Measurements from ENCODE around the gene A3GALT2.

A3GALT2 gene

DNA sequence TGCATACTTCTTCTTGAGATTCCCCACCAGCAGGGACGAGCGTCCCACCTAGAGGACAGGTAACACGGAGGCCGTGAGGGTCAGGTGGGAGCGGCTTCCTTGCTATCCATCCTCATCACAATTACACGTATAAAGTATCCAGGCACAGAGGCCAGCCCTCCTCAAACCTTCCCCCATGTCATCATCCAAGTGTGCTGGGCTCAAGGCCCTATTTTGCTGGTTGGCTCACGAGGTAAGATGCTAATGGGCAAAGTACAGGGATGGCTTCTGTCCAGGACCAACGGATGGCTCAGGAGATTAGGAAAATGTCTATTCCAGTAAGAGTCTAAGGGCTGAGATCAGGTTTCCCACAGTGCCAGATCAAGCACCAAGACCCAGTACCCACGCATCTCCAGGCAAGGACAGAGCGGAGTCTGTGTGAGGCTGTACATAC lies 11.5 kb upstream of the A3GALT2 start:
- H3K4me3 ChIP-seq (ENCODE audit: low read depth, low read length), result no peak overlapping the region

DNA sequence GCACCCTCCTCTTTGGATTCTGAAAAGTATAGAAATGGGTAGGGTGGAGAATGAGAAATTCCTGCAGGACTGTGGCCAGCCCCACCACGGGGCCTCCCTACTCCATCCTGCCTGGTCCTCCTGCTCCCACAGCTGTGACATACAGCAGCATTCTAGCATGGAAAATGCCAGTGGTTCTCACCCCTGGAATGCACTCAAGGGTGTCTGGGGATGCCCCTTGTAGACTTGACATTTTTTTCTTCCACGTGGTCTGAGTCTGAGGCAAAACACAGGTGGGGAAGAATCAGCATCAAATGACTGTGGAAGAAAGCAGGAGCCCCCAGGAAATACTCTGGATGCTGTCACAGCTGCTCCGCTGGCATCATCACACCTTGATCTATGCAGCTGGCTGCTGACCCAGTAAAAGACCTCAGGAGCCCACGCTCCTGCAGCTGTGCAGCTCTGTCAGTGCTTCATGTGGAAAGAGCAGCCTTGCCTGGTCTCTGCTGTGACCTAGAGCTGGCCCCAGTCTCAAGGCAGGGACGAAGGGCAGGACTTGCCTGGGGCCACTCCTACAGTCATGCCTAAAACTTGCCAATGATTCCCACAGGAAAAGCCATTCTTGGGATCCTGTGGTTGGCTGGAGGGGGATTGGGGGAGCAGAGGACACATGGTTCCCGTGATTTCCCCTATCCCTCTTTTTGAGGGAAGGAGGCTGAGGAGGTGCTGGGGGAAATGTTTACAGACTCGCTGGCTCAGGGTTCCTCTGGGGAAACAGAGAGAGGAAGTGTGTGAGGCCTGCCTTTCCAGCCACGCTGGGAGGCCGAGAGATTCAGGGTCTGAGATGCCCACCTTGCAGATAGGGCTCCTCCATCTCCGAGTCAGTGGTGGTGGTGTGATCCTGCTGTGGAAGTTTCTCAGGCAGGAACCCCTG lies 10.8 kb upstream of the A3GALT2 start:
- H3K4me3 ChIP-seq (ENCODE audit: low read depth, low read length), result no peak overlapping the region

DNA sequence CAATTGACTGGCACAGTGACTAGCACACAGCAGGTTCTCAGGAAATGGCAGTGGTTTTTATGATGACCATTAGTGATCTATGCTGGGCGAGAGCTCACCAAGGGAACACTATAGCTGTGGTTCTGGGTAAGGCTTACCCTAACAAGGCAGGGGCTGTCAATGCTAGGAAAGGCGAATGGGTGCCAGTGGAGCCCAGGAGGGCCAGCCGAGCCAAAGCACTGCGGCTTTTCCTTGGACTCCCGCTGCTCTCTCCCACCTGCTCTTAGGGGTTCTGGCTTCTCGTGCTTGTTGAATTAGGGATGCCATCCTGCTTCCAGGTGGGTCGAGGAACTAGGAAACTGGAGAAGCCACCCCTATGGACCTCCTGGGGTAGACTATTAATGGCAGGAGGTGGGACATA lies 10.0 kb upstream of the A3GALT2 start:
- no peak overlapping the region for H3K4me3 ChIP-seq (ENCODE audit: low read depth, low read length)

DNA sequence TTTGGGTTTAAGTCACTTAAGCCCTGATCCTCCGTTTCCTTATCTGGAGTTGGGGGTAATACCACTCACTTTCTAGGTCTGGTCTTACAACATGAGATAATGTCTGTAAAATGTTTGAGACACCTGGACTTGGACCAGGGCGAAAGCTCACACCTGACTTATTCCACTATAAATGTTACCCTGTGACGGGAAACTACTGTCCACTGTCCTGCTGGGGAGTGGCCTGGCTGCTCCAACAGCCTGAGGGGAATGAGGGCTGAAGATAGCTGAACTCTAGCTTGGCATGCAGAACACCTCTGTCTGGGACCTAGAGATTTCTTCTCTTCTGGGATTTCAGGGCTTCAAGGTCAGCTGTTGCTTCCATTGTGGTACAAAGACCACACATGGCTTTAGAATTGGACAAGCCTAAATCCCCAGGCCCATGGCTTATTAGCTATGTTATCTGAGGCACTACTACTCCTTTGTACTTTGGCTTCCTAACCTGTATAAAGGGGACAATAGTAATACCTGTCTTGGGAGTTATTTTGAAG lies 9.5 kb upstream of the A3GALT2 start:
- H3K4me3 ChIP-seq (ENCODE audit: low read depth, low read length), result no peak overlapping the region

DNA sequence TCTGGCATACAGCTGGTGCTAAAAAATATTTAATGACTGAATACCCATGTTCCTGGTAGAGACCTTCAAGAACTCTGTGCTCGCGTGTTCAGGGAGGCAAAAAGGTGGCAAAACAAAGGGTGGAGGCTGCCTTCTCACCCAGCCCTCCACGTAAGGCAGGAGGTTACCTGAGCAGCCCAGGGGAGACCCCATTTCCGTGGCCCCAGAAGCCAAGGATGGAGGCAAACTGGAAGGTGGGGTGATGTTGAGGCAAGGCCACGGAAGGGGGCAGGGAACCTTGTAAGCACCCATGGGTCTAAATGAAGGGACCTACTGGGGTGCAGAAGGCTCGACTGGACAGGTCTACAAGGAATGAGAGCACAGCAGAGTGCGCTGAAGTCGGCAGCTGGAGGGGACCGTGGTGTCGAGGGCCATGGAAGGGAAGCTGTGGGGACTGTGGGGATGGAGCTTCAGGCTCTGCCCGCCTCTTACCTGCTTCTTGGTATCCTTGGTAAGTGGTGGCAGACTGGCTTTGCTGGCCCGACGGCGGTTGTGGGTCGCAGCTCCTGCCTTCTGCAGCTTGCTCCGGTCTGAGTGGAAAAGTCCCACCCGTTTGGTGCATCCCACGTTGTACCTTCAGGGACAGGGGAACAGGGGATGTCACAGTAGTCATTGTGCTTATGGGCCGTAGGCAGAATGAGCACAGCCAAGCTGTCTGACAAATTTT lies 8.9 kb upstream of the A3GALT2 start:
- H3K4me3 ChIP-seq (ENCODE audit: low read depth, low read length), result no peak overlapping the region

DNA sequence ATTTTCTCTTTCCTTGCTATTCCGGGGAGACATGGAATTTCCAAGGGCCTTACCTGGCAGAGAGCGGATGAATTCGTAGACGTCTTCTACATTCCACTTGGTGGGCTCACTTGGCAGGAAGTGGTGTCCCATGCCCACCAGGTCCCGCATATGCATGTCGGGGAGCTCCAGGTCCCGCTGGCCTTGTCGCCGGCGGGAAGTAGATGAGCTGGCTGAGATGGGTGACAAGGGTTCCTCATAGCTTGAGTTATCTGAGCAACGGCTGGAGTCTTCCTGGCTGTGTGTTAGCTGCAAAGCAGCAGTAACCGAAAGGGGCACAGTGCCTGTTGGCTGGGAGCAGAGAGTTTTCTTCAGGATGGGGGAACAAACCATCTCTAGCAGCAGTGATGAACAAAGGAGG lies 7.9 kb upstream of the A3GALT2 start:
- H3K4me3 ChIP-seq (ENCODE audit: low read depth, low read length), result no peak overlapping the region

DNA sequence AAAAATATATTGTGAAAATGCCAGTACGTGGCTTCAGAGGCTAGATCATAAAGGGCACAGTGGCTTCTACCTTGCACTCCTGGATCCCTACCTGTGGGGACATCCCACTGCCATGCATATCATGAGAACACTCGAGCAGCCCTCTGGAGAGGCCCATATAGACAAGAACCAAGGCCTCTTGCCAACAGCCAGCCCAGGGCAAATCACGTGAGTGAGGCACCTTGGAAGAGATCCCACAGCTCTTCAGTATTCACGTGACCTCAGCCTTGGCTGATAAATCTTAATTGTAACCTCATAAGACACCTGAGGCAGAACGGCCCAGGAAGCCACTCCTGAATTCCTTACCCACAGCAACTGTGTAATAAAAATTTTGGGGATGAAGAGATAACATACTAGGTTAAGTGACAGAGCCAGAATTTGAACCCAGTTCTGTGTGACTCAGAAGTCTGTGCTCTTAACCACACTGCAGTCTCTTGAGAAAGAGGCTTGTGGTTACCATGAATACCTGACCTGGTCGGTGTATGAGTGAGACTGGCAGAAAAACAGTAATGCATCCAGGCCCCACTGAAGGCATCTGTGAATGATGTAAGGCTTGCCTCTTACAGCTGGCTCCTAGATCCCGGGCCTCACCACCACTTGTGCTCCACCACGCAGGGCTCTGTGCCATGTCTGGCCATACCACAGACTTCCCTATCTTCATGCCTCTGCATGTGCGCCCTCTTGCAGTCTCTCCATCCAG lies 6.9 kb upstream of the A3GALT2 start:
- H3K4me3 ChIP-seq (ENCODE audit: low read depth, low read length), result no peak overlapping the region

DNA sequence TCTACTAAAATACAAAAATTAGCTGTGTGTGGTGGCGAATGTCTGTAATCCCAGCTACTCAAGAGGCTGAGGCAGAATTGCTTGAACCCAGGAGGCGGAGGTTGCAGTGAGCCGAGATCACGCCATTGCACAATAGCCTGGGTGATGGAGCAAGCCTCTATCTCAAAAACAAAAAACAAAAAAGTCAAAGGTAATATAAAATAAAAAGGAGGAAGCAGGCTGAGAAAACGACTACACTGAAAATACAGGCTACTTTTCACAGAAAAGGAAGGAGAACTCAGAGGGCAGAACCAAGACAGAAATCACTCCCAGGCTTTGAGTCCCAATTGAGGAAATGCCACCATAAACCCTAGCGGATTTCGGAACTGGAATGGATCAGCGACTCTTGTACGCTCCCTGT lies 5.9 kb upstream of the A3GALT2 start:
- no peak overlapping the region for H3K4me3 ChIP-seq (ENCODE audit: low read depth, low read length)

DNA sequence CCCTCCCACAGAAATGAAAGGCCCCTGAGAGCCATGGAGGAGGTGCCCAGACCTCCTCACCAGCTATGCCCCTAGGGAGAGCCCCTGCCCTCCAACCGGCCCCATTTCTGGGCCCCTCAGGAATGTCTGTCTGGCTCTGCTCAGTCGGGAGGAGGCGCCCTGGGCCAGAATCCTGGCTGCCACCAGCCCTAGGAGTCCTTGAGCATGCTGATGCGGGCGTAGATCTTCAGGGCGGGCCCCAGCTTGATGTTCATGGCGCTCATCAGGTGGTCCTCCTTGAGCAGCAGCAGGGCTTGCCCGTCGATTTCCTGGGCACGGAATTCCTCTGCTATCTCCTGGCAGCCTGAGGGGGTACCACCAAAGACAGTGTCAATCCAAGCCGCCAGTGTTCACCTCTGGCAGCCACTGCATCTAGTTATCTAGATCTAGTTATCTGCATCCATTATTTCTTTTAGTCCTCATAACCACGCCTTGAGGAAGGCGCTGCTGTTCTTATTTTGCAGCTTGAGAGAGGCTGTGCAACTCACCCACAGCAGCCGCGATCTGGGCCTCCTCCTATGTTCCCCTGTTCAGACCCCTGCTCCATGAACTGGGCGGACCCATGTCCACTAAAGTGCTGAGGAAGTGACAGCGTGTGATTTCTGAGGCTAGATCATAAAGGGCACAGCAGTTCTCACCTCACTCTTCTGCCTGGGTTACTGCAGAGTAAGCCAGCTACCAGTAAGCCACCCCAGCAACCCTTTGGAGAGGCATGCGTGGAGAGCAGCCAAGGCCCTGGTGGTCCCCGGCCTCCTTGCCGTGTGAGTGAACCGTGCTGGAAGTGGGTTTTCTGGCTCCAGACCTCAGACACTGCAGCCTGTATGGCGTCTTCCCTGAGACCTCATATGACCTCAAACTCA lies 4.0 kb upstream of the A3GALT2 start:
- H3K4me3 ChIP-seq (ENCODE audit: low read depth, low read length), result no peak overlapping the region

DNA sequence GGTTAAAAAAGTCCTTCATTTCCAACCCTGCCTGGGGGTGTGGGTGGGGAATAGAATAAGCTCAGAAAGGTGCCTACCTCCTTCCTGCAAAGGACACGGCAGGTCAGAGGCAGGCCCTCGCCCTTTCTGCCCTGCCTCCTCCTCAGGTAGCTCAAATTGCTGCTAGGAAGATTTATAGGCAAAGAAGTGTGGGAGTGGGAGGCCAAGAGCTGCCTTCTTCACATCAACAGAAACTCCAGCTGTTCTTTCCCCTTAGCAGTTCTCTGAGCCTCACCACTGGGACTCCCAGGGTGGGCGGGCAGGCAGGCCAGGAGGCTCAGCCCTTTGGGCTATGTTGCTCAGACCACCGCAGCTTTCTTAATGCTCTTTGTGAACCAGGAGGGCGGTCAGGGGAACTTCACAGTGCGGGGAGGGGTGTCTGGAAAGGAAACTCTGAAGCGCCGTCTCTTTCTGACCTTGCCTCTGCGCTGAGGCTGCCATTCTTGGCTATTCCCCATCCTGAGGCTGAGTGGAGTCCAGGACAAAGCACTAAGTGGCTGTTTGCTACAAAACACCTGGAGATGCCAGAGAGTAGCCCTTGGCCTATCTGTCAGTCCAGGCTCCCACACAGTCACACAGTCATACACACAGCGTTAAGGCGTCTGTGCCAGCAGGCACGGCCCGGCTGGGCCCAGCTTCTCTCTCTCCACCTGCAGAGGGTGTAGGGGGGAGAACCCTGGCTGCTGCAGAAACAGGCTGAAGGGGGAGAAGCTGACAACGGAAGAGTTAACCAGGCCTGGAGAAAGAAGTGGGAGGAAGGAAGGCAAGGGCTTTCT lies 3.0 kb upstream of the A3GALT2 start:
- H3K4me3 ChIP-seq (ENCODE audit: low read depth, low read length), result no peak overlapping the region

DNA sequence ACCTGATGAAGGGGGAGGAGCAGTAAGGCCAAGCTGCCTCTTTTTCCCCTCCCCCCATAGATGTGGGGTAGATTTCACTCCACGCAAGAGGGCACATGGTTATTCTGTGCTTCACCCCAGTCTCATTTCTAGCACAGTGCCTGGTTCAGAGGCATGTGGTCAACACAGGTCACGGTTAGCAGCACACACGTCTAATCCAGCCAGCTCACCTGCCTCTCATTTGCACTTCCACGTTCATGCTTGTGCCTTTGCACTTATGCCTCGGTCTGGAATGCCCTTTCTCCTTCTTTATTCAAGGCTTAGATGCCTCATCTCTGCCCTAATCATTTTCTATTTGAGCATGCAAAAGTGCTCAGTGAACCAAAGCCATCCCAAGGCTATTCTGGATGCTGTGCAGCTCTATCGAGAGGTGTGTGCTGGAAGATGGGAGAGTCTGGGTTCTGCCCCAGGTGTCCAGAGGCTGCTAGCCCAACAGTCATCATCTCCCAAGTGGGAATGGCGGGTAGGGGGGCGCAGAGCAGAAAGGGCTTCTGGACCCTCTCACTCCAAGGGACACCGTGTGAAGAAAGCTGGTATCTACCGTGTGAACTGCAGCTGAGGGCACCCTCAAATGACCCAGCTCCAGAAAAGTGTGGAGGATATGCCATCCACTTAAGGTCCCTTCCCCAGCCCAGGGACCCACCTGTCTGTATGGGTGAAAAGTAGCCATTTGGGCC lies 2.1 kb upstream of the A3GALT2 start:
- no peak overlapping the region for H3K4me3 ChIP-seq (ENCODE audit: low read depth, low read length)

DNA sequence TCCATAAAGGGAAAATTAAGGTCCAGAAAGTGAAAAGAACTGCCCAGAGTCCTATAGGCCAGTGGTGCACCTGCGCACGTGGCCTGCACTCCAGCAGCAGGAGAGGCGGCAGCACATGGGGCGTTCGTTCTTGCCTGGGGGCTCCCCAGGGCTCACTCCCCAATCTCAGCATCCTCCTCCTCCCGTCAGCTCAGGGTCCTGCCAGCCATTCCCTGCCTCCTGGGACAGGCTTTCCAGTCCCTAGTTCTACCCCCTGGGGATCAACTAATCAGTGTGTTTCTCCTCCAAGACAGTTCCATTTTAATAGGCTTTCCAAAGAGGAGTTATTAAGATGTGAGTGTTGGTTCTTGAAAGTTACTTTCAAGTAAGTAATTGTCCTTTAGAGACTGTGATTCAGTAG lies 1.2 kb upstream of the A3GALT2 start:
- H3K4me3 ChIP-seq (ENCODE audit: low read depth, low read length), result no peak overlapping the region

DNA sequence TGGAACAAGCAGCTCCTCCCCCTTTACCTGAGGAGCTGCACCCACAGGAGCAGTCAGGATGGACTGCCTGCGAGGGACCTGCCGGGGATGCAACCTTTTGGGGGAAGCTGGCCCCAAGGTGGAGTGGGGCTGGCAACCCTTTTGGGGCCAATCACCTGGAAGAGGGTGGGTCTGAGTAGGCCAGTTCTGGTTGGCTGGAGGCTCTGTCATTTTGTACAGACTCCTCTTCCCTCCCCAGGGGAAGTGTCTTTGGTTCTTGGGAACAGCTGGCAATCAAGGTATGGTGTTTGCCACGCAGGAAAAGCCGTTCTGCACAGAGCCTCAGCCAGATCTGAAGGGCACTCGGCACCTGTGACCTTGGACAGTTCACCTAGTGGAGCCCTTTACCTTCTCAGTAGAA lies 280 bp upstream of the A3GALT2 start:
- no peak overlapping the region for H3K4me3 ChIP-seq (ENCODE audit: low read depth, low read length)

DNA sequence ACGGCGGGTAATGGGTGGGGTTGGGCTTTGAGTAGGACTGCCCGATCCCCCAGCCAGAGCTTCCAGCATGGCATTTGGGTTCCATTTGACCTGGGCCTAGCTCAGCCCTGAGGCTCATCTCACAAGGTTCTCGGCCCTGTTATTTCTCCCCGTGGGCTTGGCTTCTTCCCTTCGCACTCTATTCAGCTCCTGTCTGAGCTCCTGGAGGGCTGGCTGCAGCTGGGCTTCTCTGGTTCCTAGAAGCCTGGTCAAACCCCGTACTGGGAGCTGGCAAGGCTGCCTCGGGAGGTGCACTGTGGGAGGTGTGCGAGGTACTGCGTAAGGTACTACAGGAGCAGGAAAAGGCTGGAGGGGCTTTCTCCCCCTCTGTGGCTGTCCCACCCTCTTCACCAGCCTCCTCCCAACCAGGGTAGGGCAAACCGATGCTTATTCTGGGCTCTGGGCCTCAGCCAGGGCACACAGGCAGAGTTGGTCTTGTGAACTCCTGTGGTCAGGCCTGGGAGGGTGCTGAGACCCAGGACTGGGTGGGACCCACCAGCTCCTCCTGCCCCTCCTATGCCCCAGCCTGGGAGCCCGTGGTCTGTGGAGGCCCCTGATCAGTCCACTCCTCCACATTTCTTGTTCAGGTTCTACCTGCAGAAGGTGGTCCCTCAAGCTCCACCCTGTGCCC lies 814 bp downstream of the A3GALT2 start:
- no peak overlapping the region for H3K4me3 ChIP-seq (ENCODE audit: low read depth, low read length)

DNA sequence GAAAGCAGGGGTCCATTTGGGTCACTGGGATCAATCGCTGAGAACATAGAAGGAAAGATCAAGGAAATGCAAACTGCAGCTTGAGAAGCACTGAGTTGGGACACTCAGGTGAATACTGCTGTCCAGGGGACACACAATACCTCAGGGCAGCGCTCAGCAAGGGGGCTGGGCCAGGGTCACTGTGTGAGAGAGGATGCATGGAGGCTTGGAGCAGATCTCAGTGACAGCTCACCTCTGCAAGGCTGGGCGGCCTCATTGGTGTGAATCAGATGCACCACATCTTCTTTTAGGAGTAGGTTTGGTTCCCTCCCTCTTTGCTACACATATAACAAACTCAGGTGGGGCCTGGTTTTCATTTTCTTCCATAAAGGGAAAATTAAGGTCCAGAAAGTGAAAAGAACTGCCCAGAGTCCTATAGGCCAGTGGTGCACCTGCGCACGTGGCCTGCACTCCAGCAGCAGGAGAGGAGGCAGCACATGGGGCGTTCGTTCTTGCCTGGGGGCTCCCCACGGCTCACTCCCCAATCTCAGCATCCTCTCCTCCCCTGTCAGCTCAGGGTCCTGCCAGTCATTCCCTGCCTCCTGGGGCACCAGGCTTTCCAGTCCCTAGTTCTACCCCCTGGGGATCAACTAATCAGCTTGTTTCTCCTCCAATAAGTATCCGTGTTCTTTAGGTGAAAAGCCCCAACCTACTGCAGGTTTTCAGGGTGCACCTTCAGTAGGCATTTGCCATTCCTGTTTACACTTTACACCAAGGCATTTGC lies 1.5 kb downstream of the A3GALT2 start:
- H3K4me3 ChIP-seq (ENCODE audit: low read depth, low read length), result no peak overlapping the region

DNA sequence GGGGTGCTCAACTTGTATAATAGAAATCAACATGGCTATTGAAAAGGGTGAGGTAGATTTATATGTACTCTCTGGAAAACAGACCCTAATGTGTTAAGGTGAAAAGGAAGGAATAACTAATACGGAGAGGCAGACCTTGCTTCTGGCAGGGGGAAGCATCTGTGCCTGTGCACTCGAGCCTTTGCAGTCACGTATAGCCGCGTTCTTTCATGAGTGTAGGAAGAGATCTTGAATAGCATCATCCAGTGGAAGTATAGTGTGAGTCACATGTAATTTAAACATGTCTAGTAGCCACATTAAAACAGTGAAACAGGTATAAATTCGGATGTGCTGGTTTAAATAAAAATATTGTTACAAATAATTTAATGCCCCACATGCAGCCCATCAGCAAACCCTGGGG lies 3.0 kb downstream of the A3GALT2 start:
- no peak overlapping the region for H3K4me3 ChIP-seq (ENCODE audit: low read depth, low read length)

DNA sequence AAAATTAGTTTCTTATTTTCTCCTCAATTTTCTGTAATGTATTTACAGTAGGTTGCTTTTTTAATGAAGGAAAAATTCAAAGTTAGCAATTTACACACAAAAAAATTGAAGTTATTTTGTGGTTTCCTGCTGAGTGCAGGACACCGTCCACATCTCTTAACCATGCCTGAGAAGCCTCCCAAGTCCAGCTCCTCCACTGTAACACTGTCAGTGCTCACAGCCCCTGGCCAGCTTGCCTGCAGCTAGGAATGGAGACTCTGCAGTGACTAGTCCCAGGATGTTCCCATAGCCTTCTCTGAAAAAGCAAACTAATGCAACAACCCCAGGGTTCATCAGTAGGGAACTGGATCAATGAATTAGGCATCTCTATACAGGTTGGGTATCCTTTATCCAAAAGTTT lies 3.5 kb downstream of the A3GALT2 start:
- no peak overlapping the region for H3K4me3 ChIP-seq (ENCODE audit: low read depth, low read length)

DNA sequence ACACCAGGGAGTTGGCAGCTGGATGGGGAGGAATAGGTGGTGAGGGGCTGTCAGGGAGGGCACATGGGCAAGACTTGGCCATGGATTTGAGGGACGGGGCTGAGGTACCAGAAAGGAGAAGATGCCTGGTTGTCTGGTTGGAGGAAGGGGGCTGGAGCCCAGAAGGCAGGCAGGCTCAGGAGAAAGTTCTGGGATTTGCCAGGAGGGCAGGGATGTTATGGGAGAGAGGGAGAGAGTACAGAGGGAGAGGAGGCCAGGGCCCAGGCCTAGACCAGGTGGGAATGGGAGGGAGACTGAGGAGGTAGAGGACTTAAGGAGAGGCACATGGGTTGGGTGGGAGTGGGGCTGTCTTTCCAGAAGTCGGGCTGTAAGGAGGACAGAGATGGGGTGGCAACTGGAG lies 4.3 kb downstream of the A3GALT2 start:
- no peak overlapping the region for H3K4me3 ChIP-seq (ENCODE audit: low read depth, low read length)

All from iPS-11a (cell line).